SKM-1 treated with dmso at 0.1 percent for 144 hours (cell line): ENCODE results near the gene ABCB6.
"Not testable (repeated sequence)": the region's sequence is repeated elsewhere in the genome, so short reads cannot be mapped to it uniquely, and the experiment has no call there.

Source experiments
- DNase-seq: peaks from one replicate; lab custom pipeline; 2025; ENCODE audit not compliant: unreplicated experiment; lab: John Stamatoyannopoulos, UW

The ABCB6 gene

GRCh38 chr2:219214141-219214540 lies 4.6 kb downstream of the ABCB6 start:
- DNase-seq, result no peak

GRCh38 chr2:219213486-219214071 lies 5.2 kb downstream of the ABCB6 start:
- no peak for DNase-seq

- DNase-seq, result no peak
Observed at GRCh38 chr2:219213026-219213415, 5.7 kb downstream of the ABCB6 start.

- DNase-seq, result no peak
Observed at GRCh38 chr2:219210886-219211362, 7.8 kb downstream of the ABCB6 start.

- DNase-seq, result no peak
Observed at GRCh38 chr2:219210196-219210885, 8.4 kb downstream of the ABCB6 start.

- DNase-seq, result no peak
Observed at GRCh38 chr2:219209236-219210195, 9.2 kb downstream of the ABCB6 start.

- DNase-seq, result no peak
Observed at GRCh38 chr2:219207884-219208740, 10.6 kb downstream of the ABCB6 start.

- no peak for DNase-seq
Observed at GRCh38 chr2:219207134-219207883, 11.4 kb downstream of the ABCB6 start.

- peak; percentile 88 for DNase-seq
Observed at GRCh38 chr2:219206328-219207133, 12.2 kb downstream of the ABCB6 start, which contains the start of gene ZFAND2B. ZFAND2B (plus strand) TSS chr2:219206782; CDS start chr2:219206988, 206 bp downstream.

- DNase-seq, result no peak
Observed at GRCh38 chr2:219205981-219206327, 12.8 kb downstream of the ABCB6 start.

GRCh38 chr2:219205165-219205538 lies 13.6 kb downstream of the ABCB6 start:
- DNase-seq, result no peak

- no peak for DNase-seq
Observed at GRCh38 chr2:219204425-219205164, 14.2 kb downstream of the ABCB6 start.

- DNase-seq, result not testable (repeated sequence)
Observed at GRCh38 chr2:219201331-219201730, 17.4 kb downstream of the ABCB6 start.

GRCh38 chr2:219200502-219201326 lies 18.0 kb downstream of the ABCB6 start:
- not testable (repeated sequence) for DNase-seq

- no peak for DNase-seq
Observed at GRCh38 chr2:219199470-219200211, 19.1 kb downstream of the ABCB6 start.

- no peak for DNase-seq
Observed at GRCh38 chr2:219198974-219199373, 19.8 kb downstream of the ABCB6 start.

GRCh38 chr2:219197388-219197787 lies 21.4 kb downstream of the ABCB6 start:
- no peak for DNase-seq
